Measurements from ENCODE around the gene TIMMDC1.
"Not testable (repeated sequence)": the region's sequence is repeated elsewhere in the genome, so short reads cannot be mapped to it uniquely, and the experiment has no call there.

TIMMDC1 gene

GRCh38 chr3:119508172-119508845 is 10.0 kb downstream of the TIMMDC1 start:
- no peak for DNase-seq (ENCODE audit: extremely low read depth in 1 of 2, low read depth in 1 of 2)

- no peak for DNase-seq (ENCODE audit: extremely low read depth in 1 of 2, low read depth in 1 of 2)
Observed at GRCh38 chr3:119510690-119511089, 12.3 kb downstream of the TIMMDC1 start.

GRCh38 chr3:119514637-119515036 is 16.3 kb downstream of the TIMMDC1 start:
- DNase-seq (ENCODE audit: extremely low read depth in 1 of 2, low read depth in 1 of 2) = no peak

- DNase-seq (ENCODE audit: extremely low read depth in 1 of 2, low read depth in 1 of 2) = no peak
Observed at GRCh38 chr3:119517112-119517511, 18.8 kb downstream of the TIMMDC1 start.

GRCh38 chr3:119518026-119518425 is 19.7 kb downstream of the TIMMDC1 start:
- no peak for DNase-seq (ENCODE audit: extremely low read depth in 1 of 2, low read depth in 1 of 2)

GRCh38 chr3:119524931-119525662 is 26.8 kb downstream of the TIMMDC1 start:
- DNase-seq (ENCODE audit: extremely low read depth in 1 of 2, low read depth in 1 of 2) = no peak

GRCh38 chr3:119527714-119528113 is 29.4 kb downstream of the TIMMDC1 start:
- DNase-seq (ENCODE audit: extremely low read depth in 1 of 2, low read depth in 1 of 2) = no peak

GRCh38 chr3:119529883-119530282 is 31.5 kb downstream of the TIMMDC1 start:
- DNase-seq (ENCODE audit: extremely low read depth in 1 of 2, low read depth in 1 of 2) = no peak

GRCh38 chr3:119530456-119530855 is 32.1 kb downstream of the TIMMDC1 start:
- DNase-seq (ENCODE audit: extremely low read depth in 1 of 2, low read depth in 1 of 2) = no peak

- DNase-seq (ENCODE audit: extremely low read depth in 1 of 2, low read depth in 1 of 2) = no peak
Observed at GRCh38 chr3:119531151-119531550, 32.8 kb downstream of the TIMMDC1 start.

- no peak for DNase-seq (ENCODE audit: extremely low read depth in 1 of 2, low read depth in 1 of 2)
Observed at GRCh38 chr3:119534296-119534695, 35.9 kb downstream of the TIMMDC1 start.

GRCh38 chr3:119536757-119537156 is 38.4 kb downstream of the TIMMDC1 start:
- DNase-seq (ENCODE audit: extremely low read depth in 1 of 2, low read depth in 1 of 2) = no peak

- no peak for DNase-seq (ENCODE audit: extremely low read depth in 1 of 2, low read depth in 1 of 2)
Observed at GRCh38 chr3:119538772-119539171, 40.4 kb downstream of the TIMMDC1 start.

- no peak for DNase-seq (ENCODE audit: extremely low read depth in 1 of 2, low read depth in 1 of 2)
Observed at GRCh38 chr3:119541547-119541946, 43.2 kb downstream of the TIMMDC1 start.

GRCh38 chr3:119542168-119542767 is 43.9 kb downstream of the TIMMDC1 start:
- no peak for DNase-seq (ENCODE audit: extremely low read depth in 1 of 2, low read depth in 1 of 2)

GRCh38 chr3:119543147-119543546 is 44.8 kb downstream of the TIMMDC1 start:
- no peak for DNase-seq (ENCODE audit: extremely low read depth in 1 of 2, low read depth in 1 of 2)

GRCh38 chr3:119547227-119547626 is 48.9 kb downstream of the TIMMDC1 start:
- no peak for DNase-seq (ENCODE audit: extremely low read depth in 1 of 2, low read depth in 1 of 2)

GRCh38 chr3:119548341-119548740 is 50.0 kb downstream of the TIMMDC1 start:
- DNase-seq (ENCODE audit: extremely low read depth in 1 of 2, low read depth in 1 of 2) = no peak

GRCh38 chr3:119550192-119550910 is 52.0 kb downstream of the TIMMDC1 start:
- DNase-seq (ENCODE audit: extremely low read depth in 1 of 2, low read depth in 1 of 2) = no peak

GRCh38 chr3:119551598-119551997 is 53.3 kb downstream of the TIMMDC1 start:
- no peak for DNase-seq (ENCODE audit: extremely low read depth in 1 of 2, low read depth in 1 of 2)

- DNase-seq (ENCODE audit: extremely low read depth in 1 of 2, low read depth in 1 of 2) = not testable (repeated sequence)
Observed at GRCh38 chr3:119552928-119553327, 54.6 kb downstream of the TIMMDC1 start.

Measured in stimulated activated CD8-positive, alpha-beta memory T cell treated with anti-CD3 and anti-CD28 coated beads, Interleukin-7, amount 100 ng/mL, for 48 hours (primary cell).